ENCODE measurements around the gene PLXNA1. TPM values are rescaled to one million over a fixed set of nuclear protein-coding genes. Genes with fewer than 3 reads are reported as not detected.

Gene PLXNA1
- total and polyA plus RNA-seq, 2 experiments from 2014 or later: 11.0 to 73.5 TPM

DNA sequence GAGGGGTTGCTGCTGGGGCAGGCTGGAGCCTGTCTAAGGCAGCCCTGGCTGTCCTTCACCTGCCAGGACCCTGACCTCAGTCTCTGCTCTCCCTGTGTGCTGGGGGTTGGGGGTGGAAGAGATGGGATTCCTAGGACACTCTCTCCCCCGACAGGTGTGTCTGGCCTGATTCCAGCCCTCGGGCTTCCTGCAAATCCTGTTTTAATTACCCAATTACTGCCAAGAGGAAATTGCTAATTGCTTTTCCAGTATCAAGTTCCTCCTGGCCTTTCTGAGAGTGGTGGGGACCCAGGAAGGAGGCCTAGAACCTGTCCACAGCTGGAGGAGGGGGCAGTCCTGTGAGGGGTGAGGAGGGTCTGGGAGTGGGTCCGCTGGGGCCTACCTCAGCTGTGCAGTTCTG lies 15.8 kb downstream of the PLXNA1 start (continued):
- TF ChIP-seq, protein P1, sequence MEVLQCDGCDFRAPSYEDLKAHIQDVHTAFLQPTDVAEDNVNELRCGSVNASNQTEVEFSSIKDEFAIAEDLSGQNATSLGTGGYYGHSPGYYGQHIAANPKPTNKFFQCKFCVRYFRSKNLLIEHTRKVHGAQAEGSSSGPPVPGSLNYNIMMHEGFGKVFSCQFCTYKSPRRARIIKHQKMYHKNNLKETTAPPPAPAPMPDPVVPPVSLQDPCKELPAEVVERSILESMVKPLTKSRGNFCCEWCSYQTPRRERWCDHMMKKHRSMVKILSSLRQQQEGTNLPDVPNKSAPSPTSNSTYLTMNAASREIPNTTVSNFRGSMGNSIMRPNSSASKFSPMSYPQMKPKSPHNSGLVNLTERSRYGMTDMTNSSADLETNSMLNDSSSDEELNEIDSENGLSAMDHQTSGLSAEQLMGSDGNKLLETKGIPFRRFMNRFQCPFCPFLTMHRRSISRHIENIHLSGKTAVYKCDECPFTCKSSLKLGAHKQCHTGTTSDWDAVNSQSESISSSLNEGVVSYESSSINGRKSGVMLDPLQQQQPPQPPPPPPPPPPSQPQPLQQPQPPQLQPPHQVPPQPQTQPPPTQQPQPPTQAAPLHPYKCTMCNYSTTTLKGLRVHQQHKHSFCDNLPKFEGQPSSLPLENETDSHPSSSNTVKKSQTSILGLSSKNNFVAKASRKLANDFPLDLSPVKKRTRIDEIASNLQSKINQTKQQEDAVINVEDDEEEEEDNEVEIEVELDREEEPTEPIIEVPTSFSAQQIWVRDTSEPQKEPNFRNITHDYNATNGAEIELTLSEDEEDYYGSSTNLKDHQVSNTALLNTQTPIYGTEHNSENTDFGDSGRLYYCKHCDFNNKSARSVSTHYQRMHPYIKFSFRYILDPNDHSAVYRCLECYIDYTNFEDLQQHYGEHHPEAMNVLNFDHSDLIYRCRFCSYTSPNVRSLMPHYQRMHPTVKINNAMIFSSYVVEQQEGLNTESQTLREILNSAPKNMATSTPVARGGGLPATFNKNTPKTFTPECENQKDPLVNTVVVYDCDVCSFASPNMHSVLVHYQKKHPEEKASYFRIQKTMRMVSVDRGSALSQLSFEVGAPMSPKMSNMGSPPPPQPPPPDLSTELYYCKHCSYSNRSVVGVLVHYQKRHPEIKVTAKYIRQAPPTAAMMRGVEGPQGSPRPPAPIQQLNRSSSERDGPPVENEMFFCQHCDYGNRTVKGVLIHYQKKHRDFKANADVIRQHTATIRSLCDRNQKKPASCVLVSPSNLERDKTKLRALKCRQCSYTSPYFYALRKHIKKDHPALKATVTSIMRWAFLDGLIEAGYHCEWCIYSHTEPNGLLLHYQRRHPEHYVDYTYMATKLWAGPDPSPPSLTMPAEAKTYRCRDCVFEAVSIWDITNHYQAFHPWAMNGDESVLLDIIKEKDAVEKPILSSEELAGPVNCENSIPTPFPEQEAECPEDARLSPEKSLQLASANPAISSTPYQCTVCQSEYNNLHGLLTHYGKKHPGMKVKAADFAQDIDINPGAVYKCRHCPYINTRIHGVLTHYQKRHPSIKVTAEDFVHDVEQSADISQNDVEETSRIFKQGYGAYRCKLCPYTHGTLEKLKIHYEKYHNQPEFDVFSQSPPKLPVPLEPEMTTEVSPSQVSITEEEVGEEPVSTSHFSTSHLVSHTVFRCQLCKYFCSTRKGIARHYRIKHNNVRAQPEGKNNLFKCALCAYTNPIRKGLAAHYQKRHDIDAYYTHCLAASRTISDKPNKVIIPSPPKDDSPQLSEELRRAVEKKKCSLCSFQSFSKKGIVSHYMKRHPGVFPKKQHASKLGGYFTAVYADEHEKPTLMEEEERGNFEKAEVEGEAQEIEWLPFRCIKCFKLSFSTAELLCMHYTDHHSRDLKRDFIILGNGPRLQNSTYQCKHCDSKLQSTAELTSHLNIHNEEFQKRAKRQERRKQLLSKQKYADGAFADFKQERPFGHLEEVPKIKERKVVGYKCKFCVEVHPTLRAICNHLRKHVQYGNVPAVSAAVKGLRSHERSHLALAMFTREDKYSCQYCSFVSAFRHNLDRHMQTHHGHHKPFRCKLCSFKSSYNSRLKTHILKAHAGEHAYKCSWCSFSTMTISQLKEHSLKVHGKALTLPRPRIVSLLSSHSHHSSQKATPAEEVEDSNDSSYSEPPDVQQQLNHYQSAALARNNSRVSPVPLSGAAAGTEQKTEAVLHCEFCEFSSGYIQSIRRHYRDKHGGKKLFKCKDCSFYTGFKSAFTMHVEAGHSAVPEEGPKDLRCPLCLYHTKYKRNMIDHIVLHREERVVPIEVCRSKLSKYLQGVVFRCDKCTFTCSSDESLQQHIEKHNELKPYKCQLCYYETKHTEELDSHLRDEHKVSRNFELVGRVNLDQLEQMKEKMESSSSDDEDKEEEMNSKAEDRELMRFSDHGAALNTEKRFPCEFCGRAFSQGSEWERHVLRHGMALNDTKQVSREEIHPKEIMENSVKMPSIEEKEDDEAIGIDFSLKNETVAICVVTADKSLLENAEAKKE (CRISPR knock-in tag; IDR thresholded peaks at IDR 0.05): no peak

DNA sequence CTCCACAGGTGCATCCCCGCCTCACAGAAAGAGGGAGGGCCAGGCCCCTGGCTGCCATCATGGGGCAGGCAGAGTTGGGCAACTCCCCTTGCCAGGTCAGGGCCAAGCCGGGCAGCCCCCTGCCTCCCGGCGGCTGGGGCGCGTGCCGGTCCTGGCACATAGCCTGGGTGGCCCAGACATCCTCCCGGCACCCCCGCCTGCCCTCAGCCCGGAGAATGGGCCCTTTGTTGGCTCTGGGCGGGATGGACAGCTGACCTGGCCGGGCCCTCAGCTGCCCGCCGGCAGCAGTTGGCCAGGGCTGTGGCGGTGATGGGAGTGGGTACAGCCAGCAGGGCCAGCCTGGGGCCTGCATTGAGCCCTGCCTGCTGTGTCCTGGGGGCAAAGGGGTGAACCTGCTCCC lies 16.5 kb downstream of the PLXNA1 start:
- Histone ChIP-seq H3K4me2 (no peak overlapping the region), H2AFZ (no peak overlapping the region), H3K79me2 (replicated peaks; ENCODE audit: insufficient read depth) (peaks cover 22% of the 10 kb centered on the region; the same call in 1 of the 2 replicates), H3K4me3 (no peak overlapping the region), H3K9me2 (ENCODE audit: insufficient read depth) (no peaks in the 10 kb centered on the region), H3K27ac (ENCODE audit: low read depth) (no peak overlapping the region), H3K27me3 (ENCODE audit: insufficient read depth) (no peaks in the 10 kb centered on the region), H3F3A (replicated peaks; ENCODE audit: low read depth) (no peaks in the 10 kb centered on the region), H3K4me1 (ENCODE audit: insufficient read depth) (peaks cover 10% of the 10 kb centered on the region; the same call in 1 of the 2 replicates), H3K36me3 (ENCODE audit: insufficient read depth) (no peaks in the 10 kb centered on the region), H4K20me1 (replicated peaks; ENCODE audit: insufficient read depth) (no peaks in the 10 kb centered on the region; the same call in 1 of the 2 replicates)
- peaks cover 11% of the 10 kb centered on the region for H3K27me3 Mint-ChIP-seq (ENCODE audit: insufficient read depth, low read depth, poor library complexity)
- ATAC-seq (no peak), DNase-seq (ENCODE audit: low spot score) (no peak)
- H3K4me1 Mint-ChIP-seq: peaks cover 27% of the 10 kb centered on the region
- H3K27ac Mint-ChIP-seq: no peak overlapping the region
- no peaks in the 10 kb centered on the region for H3K9me3 Mint-ChIP-seq
- H3K4me3 Mint-ChIP-seq: no peak overlapping the region
- no peaks in the 10 kb centered on the region; the same call in 2 of the 3 replicates for H3K36me3 Mint-ChIP-seq (ENCODE audit: low read depth)
- TF ChIP-seq, protein P2, sequence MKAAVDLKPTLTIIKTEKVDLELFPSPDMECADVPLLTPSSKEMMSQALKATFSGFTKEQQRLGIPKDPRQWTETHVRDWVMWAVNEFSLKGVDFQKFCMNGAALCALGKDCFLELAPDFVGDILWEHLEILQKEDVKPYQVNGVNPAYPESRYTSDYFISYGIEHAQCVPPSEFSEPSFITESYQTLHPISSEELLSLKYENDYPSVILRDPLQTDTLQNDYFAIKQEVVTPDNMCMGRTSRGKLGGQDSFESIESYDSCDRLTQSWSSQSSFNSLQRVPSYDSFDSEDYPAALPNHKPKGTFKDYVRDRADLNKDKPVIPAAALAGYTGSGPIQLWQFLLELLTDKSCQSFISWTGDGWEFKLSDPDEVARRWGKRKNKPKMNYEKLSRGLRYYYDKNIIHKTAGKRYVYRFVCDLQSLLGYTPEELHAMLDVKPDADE (IDR thresholded peaks at IDR 0.05): no peak
- TF ChIP-seq ZNF331 (CRISPR knock-in tag; IDR thresholded peaks at IDR 0.05; ENCODE audit: low read depth): no peak
- TF ChIP-seq NANOG (IDR thresholded peaks at IDR 0.05; ENCODE audit: borderline replicate concordance): no peak
- TF ChIP-seq, protein P3, sequence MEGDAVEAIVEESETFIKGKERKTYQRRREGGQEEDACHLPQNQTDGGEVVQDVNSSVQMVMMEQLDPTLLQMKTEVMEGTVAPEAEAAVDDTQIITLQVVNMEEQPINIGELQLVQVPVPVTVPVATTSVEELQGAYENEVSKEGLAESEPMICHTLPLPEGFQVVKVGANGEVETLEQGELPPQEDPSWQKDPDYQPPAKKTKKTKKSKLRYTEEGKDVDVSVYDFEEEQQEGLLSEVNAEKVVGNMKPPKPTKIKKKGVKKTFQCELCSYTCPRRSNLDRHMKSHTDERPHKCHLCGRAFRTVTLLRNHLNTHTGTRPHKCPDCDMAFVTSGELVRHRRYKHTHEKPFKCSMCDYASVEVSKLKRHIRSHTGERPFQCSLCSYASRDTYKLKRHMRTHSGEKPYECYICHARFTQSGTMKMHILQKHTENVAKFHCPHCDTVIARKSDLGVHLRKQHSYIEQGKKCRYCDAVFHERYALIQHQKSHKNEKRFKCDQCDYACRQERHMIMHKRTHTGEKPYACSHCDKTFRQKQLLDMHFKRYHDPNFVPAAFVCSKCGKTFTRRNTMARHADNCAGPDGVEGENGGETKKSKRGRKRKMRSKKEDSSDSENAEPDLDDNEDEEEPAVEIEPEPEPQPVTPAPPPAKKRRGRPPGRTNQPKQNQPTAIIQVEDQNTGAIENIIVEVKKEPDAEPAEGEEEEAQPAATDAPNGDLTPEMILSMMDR (conservative IDR thresholded peaks at IDR 0.05; ENCODE audit: low read depth in 2 of 2): no peak
- no peak for TF ChIP-seq POLR2AphosphoS5 (IDR thresholded peaks at IDR 0.05; ENCODE audit: low read depth)
- no peak for TF ChIP-seq CREB1 (CRISPR knock-in tag; IDR thresholded peaks at IDR 0.05; ENCODE audit: low read depth)
- TF ChIP-seq JUNB (IDR thresholded peaks at IDR 0.05; ENCODE audit: unreplicated experiment): no peak
- TF ChIP-seq, protein P4, sequence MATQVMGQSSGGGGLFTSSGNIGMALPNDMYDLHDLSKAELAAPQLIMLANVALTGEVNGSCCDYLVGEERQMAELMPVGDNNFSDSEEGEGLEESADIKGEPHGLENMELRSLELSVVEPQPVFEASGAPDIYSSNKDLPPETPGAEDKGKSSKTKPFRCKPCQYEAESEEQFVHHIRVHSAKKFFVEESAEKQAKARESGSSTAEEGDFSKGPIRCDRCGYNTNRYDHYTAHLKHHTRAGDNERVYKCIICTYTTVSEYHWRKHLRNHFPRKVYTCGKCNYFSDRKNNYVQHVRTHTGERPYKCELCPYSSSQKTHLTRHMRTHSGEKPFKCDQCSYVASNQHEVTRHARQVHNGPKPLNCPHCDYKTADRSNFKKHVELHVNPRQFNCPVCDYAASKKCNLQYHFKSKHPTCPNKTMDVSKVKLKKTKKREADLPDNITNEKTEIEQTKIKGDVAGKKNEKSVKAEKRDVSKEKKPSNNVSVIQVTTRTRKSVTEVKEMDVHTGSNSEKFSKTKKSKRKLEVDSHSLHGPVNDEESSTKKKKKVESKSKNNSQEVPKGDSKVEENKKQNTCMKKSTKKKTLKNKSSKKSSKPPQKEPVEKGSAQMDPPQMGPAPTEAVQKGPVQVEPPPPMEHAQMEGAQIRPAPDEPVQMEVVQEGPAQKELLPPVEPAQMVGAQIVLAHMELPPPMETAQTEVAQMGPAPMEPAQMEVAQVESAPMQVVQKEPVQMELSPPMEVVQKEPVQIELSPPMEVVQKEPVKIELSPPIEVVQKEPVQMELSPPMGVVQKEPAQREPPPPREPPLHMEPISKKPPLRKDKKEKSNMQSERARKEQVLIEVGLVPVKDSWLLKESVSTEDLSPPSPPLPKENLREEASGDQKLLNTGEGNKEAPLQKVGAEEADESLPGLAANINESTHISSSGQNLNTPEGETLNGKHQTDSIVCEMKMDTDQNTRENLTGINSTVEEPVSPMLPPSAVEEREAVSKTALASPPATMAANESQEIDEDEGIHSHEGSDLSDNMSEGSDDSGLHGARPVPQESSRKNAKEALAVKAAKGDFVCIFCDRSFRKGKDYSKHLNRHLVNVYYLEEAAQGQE (IDR thresholded peaks at IDR 0.05; ENCODE audit: unreplicated experiment): no peak

Measured in GM23338 (cell line).